ENCODE data around the gene TRPV5. TPM values are rescaled to one million over a fixed set of nuclear protein-coding genes. Genes with fewer than 3 reads are reported as not detected.

Gene TRPV5
- total RNA-seq, 2 donors from 2014 or later = not detected

- WGBS, 2 donors = 39 to 52% methylated on average over 5 of the region's 5 CpGs
- intact Hi-C loops (cut with DNase I) = no loop called here
Observed at GRCh38 chr7:142859829-142860228, 73.7 kb downstream of the TRPV5 start.

GRCh38 chr7:142859411-142859810, 74.1 kb downstream of the TRPV5 start:
- H3K4me3 ChIP-seq = no peak overlapping the region
- DNase-seq = no peak
- TF ChIP-seq CTCF (IDR thresholded peaks at IDR 0.05) (no peak), POLR2A (IDR thresholded peaks at IDR 0.05) (no peak)
- H3K36me3 ChIP-seq (replicated peaks in 1 of 2; ENCODE audit: insufficient read depth in 1 of 2, low read depth in 2 of 2) = peaks cover 0 to 2% of the 10 kb centered on the region in 2 donors
- H3K9me3 ChIP-seq = no peaks in the 10 kb centered on the region
- intact Hi-C loops (cut with DNase I) = no loop called here
- peaks cover 31% of the 10 kb centered on the region for H3K4me1 ChIP-seq
- no peaks in the 10 kb centered on the region for H3K27me3 ChIP-seq
- no peak overlapping the region for H3K27ac ChIP-seq
- ATAC-seq = no peak

More at GRCh38 chr7:142859829-142860228, 73.7 kb downstream of the TRPV5 start:
- DNase-seq (peak in 1 of 4 donors; percentile 43), ATAC-seq (no peak)
- Histone ChIP-seq H3K36me3 (replicated peaks in 1 of 2; ENCODE audit: insufficient read depth in 1 of 2, low read depth in 2 of 2) (peaks cover 0 to 2% of the 10 kb centered on the region in 2 donors), H3K27ac (no peak overlapping the region), H3K9me3 (no peaks in the 10 kb centered on the region), H3K4me3 (no peak overlapping the region), H3K4me1 (peaks cover 31% of the 10 kb centered on the region), H3K27me3 (no peaks in the 10 kb centered on the region)
- TF ChIP-seq CTCF (IDR thresholded peaks at IDR 0.05) (no peak), POLR2A (IDR thresholded peaks at IDR 0.05) (no peak)

Other genes starting within 250 kb of the TRPV5 start
- over 10,000 TPM; 29,602 to 44,177 TPM for gene PRSS1, start 184.3 kb downstream of the TRPV5 start, total RNA-seq
- over 10,000 TPM; 15,993 to 74,693 TPM for gene PRSS2, start 162.8 kb downstream of the TRPV5 start, total RNA-seq
- 10 to 100 TPM; 37.1 to 84.0 TPM for gene EPHB6, start 78.7 kb downstream of the TRPV5 start, total RNA-seq
- 100 to 1,000 TPM in 1 of 2 donors, 10 to 100 TPM in 1; 61.7 to 110 TPM for gene TRPV6, start 48.0 kb downstream of the TRPV5 start, total RNA-seq
- not detected for gene LLCFC1, start 5.7 kb upstream of the TRPV5 start, total RNA-seq
- under 1 TPM in 1 of 2 donors, not detected in 1; 0.33 TPM for gene KEL, start 28.6 kb upstream of the TRPV5 start, total RNA-seq
- gene OR9A2, start 93.4 kb upstream of the TRPV5 start, total RNA-seq = not detected
- not detected for gene OR6V1, start 118.6 kb upstream of the TRPV5 start, total RNA-seq
- gene PIP, start 198.3 kb upstream of the TRPV5 start, total RNA-seq = not detected
- not detected for gene TAS2R39, start 249.7 kb upstream of the TRPV5 start, total RNA-seq

Data from body of pancreas (tissue), 4 donors.